RWPE2 (cell line): Measurements from ENCODE around the gene CHCHD4.
A peak's percentile ranks its signal among the peaks of the same experiment; 100 is the strongest.

ENCODE experiments used
- ATAC-seq: fragments of 200-7000 bp; cut with Tn5 transposase; 3 replicates; pipeline ENCODE4 v1.9.1; 2021; ENCODE audit warnings: low read depth
- DNase-seq: peaks from one replicate; pipeline ENCODE4 v3.0.0-alpha.2; 2020; ENCODE audit warnings: low spot score
- H3K27ac ChIP-seq: fragments of 450-650 bp; 2 replicates; pipeline ENCODE4 v1.5.1; 2017; ENCODE audit warnings: mild to moderate bottlenecking; ENCODE audit not compliant: poor library complexity, severe bottlenecking
- H3K27me3 ChIP-seq: fragments of 250-450 bp; sonication (Bioruptor Pico); 2 replicates; pipeline ENCODE4 v1.5.1; 2021; ENCODE audit warnings: mild to moderate bottlenecking, moderate library complexity; ENCODE audit not compliant: insufficient read depth, poor library complexity, severe bottlenecking
- H3K36me3 ChIP-seq: fragments of 250-450 bp; sonication (Bioruptor Pico); 2 replicates; pipeline ENCODE4 v1.5.1; 2020; ENCODE audit warnings: low read depth, mild to moderate bottlenecking, moderate library complexity
- H3K4me1 ChIP-seq: fragments of 250-450 bp; sonication (Bioruptor Pico); 2 replicates; pipeline ENCODE4 v1.5.1; 2021; ENCODE audit warnings: mild to moderate bottlenecking, moderate library complexity; ENCODE audit not compliant: insufficient read depth, poor library complexity, severe bottlenecking
- H3K4me3 ChIP-seq: fragments of 250-450 bp; sonication (Bioruptor Pico); 2 replicates; pipeline ENCODE4 v1.5.1; 2021; ENCODE audit warnings: mild to moderate bottlenecking, moderate library complexity; ENCODE audit not compliant: severe bottlenecking
- H3K9me3 ChIP-seq: fragments of 250-450 bp; sonication (Bioruptor Pico); 2 replicates; pipeline ENCODE4 v1.5.1; 2021; ENCODE audit warnings: mild to moderate bottlenecking, moderate library complexity; ENCODE audit not compliant: severe bottlenecking
- CTCF ChIP-seq: fragments of 450-650 bp; IDR thresholded peaks from one replicate; pipeline ENCODE4 v1.5.1; 2017; ENCODE audit warnings: mild to moderate bottlenecking, moderate library complexity; ENCODE audit not compliant: poor library complexity, severe bottlenecking

CHCHD4 gene

GRCh38 chr3:14130230-14130629 is 5.6 kb upstream of the CHCHD4 start:
- no peaks in the 10 kb centered on the region for H3K9me3 ChIP-seq
- no peak for ATAC-seq
- peaks cover 89% of the 10 kb centered on the region for H3K36me3 ChIP-seq
- H3K27me3 ChIP-seq = no peaks in the 10 kb centered on the region
- no peak for TF ChIP-seq CTCF
- no peak for DNase-seq
- H3K4me1 ChIP-seq = peaks cover 9% of the 10 kb centered on the region
- H3K4me3 ChIP-seq = no peak overlapping the region
- no peak overlapping the region for H3K27ac ChIP-seq

GRCh38 chr3:14129296-14129695 is 4.6 kb upstream of the CHCHD4 start:
- no peak overlapping the region for H3K27ac ChIP-seq
- H3K4me3 ChIP-seq = no peak overlapping the region
- DNase-seq = no peak
- peaks cover 80% of the 10 kb centered on the region for H3K36me3 ChIP-seq
- no peaks in the 10 kb centered on the region for H3K9me3 ChIP-seq
- ATAC-seq = no peak
- H3K4me1 ChIP-seq = peaks cover 9% of the 10 kb centered on the region
- H3K27me3 ChIP-seq = no peaks in the 10 kb centered on the region
- no peak for TF ChIP-seq CTCF

GRCh38 chr3:14128724-14129123 is 4.1 kb upstream of the CHCHD4 start:
- no peaks in the 10 kb centered on the region for H3K9me3 ChIP-seq

GRCh38 chr3:14127516-14128161 is 3.0 kb upstream of the CHCHD4 start:
- H3K27me3 ChIP-seq = no peaks in the 10 kb centered on the region
- TF ChIP-seq CTCF = no peak
- no peak for ATAC-seq

More at GRCh38 chr3:14128724-14129123, 4.1 kb upstream of the CHCHD4 start:
- DNase-seq = no peak
- Histone ChIP-seq H3K4me1 (peaks cover 9% of the 10 kb centered on the region), H3K4me3 (no peak overlapping the region), H3K27ac (no peak overlapping the region), H3K27me3 (no peaks in the 10 kb centered on the region), H3K36me3 (peaks cover 74% of the 10 kb centered on the region)
- no peak for ATAC-seq
- TF ChIP-seq CTCF = no peak

GRCh38 chr3:14126887-14127505 is 2.3 kb upstream of the CHCHD4 start:
- Histone ChIP-seq H3K27ac (peak overlapping the region; percentile 79), H3K9me3 (no peaks in the 10 kb centered on the region), H3K27me3 (no peaks in the 10 kb centered on the region), H3K4me1 (peaks cover 9% of the 10 kb centered on the region), H3K36me3 (peaks cover 60% of the 10 kb centered on the region), H3K4me3 (no peak overlapping the region)
- TF ChIP-seq CTCF = no peak
- no peak for DNase-seq
- ATAC-seq = no peak

More at GRCh38 chr3:14127516-14128161, 3.0 kb upstream of the CHCHD4 start:
- Histone ChIP-seq H3K27ac (no peak overlapping the region), H3K9me3 (no peaks in the 10 kb centered on the region), H3K4me1 (peaks cover 9% of the 10 kb centered on the region), H3K4me3 (no peak overlapping the region), H3K36me3 (peaks cover 66% of the 10 kb centered on the region)
- DNase-seq = no peak
